GM19452 (cell line): ENCODE data around the gene HGF.

ENCODE experiments used
- ATAC-seq: cut with Tn5 transposase; IDR thresholded peaks from one replicate; pipeline ENCODE4 v1.9.1; 2021; ENCODE audit not compliant: unreplicated experiment

Gene HGF

DNA sequence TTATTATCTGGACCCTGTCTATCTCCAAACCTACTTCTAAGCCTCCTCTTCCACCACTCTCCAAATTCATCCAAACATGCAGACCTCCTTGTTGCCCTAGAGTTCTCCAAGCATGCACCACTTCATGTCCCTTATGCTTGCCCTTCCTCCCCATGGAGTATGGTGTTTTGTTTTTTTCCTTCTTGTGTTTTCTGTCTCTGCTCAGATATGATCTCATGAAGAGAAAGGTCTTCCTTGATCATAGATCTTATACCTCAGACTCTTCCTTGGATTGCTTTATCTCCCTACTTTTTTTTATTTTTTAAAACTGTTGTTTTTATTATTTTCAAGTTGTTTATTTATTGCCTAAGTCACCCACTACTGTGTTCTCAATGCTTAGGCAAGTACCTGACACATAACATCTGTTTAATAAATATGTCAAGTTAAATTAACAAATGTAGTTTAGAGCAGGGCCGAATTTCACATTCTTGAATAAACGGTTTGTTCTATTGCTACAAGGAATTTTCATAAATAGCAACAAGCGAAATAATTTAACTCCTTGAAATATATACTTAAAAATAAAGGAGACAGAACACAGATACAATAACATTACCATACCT lies 84.5 kb downstream of the HGF start:
- ATAC-seq: no peak

DNA sequence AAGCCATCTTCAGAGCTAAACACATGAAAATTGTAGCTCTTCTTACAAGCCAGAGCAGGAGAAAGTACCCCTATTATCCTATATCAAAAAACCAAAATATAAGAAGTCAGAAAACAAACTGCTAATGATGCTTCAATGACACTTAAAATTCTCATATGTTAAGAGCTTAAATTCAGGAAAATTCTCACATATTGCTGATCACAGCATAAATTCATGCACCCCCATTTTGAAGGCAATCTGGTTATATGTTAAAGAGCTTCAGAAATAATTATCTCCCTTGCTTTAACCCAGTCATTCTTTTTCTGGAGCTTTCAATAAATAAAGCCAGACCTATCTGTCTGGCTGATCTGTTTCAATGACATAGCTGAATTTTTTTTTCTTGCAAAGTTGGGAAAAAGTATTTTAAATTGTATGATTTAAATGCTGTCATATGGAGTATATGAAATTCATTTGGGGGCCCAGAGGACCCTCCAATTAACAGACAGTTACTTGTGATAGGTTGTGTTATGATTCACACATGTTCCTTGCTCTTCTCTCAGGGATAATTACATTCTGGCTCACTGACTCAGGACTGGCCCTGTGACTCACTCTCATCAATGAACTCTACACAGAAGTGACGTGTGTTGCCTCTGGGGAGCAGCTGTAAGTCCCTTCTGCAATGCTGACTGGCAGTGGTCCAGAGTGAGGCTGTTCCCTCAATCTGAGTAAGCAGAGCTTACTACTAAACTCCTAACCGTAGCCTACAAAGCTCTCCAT lies 85.2 kb downstream of the HGF start:
- ATAC-seq: no peak

DNA sequence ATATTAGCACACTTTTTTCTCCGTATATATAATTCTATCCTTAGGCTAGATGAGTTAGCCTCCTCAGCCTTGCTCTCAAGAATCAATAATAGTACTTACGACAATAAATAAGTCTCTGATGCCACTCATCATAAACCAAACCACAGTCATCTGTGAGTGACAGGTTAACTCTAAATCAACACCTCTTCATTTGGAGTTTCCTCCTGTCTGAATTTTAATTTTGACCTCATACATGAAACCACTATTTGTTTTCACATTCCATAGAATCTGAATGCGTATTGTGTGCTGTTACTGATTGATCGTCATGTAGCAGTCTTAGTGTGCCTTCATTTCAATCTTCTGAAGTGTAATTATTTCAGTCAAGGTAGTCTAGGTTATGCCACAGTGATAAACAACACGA lies 85.8 kb downstream of the HGF start:
- no peak for ATAC-seq

DNA sequence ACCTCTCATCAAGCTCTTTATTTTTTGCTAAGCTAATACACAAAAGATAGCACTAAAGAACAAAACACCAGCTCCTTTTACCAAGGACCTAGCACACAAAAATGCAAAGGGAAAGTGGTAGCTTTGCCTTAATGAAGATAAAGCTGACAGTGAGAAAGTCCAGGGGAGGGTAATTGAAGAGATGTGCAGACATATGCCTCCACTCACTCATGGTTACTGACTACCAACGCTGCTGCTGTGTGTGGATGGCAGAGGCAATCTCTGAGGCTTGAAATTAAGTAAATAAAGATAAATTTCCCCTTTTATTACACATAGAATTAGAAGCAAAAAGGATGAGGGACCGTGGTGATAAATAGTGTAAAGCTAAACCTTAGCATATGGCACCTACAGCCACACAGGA lies 87.0 kb downstream of the HGF start:
- no peak for ATAC-seq

DNA sequence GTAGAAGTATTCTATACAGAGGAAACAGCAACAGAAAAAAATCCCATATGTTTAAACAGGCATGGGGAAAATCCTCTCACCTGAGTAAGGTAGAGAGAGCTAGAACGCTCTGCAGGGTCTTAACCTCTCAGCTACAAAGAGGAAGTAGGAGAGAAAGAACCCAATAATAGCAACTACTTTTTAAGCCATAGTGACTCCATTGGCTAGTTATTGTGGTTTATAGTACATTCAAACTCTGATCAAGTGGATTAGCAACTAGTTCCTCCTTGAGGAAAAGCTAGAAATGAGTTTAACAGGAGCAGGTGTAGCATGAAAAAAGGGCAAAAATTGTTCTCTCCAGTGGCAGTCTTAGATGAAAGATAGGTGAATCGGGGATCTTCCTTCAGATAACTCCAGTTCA lies 89.7 kb downstream of the HGF start:
- no peak for ATAC-seq

DNA sequence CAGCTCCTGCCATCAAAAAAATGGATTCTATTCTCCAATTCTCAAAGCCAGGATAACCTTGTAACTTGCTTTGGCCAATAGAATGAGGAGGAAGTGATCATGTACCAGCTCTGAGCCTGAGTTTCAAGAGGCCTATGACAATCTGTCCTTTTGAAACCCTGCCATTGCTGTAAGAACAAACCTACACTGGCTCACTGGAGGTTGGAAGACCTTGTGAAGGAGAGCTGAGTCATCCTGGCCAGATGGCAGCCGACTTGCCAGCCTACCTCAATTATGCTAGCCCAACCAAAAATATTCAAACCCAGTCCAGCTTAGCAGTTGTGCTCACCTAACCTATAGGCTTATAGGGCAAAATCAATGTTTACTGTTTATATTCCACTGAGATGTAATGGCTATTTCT lies 93.0 kb downstream of the HGF start:
- no peak for ATAC-seq

DNA sequence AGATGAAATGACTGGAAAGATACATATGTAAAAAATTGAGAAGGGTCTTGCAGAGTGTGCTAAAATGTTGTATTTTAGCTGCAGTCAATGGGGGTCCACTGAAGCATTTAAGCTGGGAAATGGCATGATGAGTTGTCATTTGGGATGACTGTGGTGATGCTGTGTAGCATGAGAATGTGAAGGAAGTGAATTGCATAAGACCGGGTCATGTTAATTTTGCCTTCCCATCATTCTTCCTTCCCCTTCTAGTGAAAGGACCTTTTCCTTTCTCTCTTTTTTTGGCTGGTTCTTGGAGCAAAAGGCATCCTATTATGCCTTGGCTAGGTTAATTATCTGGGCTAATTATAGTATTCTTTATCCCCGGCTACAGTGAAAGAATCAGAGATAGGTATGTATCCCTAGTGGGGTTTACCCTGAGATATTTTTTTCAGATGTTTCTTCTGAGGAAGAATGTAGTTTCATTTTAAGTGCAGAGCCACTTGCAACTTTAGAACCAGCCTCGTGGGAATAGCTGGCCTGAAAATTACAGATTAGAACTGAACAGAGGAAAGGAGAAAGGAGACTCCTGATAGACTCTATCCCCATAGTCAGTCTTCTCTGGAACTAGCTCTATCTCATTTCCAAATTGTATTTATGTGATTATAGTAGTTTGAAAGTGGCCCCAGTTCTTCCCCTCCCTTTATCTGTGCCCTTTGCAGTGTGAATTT lies 93.6 kb downstream of the HGF start:
- no peak for ATAC-seq

DNA sequence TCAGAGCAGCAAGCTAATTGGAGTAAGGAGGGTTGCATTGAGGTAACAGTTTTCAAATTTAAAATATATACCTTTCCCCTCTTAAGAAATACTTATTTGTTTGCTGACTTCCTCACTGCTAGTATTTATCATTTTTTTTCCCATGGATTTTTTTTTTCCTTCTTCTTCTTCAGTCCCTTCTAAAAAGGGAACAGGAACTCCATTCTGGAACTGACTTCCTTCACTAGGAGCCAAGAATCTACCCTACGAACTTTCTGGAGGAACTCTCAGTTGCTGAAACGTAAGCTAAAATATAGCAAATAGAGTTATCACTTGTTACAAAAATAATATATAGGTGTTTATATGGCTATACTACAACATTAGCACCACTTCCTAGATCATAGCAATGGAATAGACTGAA lies 95.4 kb downstream of the HGF start:
- no peak for ATAC-seq

DNA sequence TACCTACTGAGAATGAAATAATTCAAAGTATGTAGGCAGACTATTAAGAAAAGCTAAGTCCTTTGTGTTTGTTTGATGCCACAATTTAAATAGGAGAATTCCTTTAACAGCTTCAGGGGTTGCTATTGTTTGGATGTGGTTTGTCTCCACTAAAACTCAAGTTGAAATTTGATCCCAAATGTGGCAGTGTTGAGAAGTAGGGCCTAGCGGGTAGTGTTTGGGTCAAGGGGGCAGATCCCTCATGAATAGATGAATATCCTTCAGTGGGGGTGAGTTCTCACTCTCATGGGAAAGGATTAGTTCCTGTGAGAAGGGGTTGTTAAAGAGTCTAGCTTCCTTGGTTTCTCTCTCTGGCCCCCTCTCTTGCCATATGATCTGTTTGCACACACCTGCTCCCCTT lies 97.0 kb downstream of the HGF start:
- ATAC-seq: no peak

DNA sequence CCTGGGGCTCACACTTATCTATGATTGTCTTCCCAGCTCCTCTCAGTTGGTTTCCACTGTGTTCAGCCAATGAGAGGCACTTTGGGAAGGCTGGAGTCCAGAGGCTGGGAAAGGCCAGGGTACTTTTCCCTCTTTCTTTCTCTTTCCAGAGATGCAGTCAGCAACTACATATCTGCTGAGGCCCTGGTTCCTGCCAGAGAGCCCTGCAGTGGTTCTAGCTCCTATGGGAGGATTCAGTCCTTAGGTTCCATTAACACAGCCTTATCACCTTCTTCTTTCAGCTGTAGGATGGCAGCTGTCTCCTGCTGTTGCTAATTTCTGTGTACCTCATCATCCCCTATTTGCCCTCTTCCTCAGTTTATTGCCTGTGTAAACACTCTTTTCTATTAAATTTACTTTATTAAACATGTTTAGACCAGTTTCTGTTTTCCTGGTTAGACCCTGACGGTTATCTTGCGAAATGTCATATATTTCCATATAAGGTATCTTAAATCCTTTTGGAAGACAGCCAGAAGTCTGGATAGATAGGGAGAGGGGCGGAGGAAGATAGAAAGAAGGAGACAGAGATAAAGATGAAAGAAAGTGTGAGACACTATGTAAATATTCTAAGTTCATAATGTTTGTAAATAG lies 100.3 kb downstream of the HGF start:
- ATAC-seq: no peak

DNA sequence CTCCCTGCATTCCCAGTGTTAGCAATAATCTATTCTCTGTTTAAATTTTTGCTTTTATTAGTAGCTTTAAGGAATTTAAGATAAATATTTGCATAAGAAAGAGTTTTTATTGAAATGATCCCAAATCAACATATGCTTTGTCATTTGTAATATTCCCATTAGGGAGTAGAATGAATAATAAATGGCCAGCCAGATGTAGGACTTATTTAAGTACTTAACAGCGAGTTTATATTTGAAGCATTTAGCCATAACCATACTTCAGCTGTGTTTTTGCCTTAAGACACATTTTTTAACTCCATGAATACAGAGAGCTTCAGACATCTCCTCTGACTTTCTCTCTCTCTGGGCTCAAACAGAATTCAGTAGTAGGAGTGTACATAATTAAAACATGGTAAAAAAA lies 103.6 kb downstream of the HGF start:
- no peak for ATAC-seq

DNA sequence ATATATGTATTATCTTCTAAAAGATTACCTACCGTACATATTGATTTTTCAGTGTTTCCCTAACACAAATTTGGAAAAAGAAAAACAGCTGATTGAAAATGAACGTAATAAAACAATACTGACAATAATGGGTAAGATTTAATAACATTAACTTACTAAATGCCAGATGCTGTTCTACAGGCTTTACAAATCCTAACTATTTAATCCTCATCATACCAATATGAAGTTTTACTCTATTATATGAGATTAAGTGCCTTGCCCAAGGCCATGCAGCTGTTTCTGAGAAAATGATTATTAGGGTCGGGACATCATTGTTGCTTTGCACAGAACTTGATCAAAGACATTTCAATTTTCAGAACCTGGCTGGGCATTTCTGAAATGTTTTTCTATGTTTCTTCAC lies 104.6 kb downstream of the HGF start:
- no peak for ATAC-seq

DNA sequence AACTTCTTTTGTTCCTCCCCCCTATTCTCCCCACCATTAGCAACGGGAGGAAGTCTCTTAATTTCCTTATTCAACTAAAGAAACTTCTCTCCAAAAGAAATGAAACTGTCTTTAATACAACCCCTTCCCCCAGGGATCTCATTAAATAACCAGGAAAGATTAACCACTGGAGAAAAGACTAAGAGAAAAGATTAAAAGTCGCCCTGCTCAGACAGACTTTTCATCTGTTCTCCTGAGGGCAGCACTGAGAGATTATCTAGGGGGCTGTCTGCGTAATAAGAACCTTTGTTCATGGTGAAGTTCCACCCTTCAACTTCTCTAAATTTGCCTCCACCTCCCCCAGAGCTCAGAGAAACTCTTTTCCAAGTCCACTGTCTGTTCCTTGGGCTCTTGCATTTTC lies 105.5 kb downstream of the HGF start:
- ATAC-seq: no peak

DNA sequence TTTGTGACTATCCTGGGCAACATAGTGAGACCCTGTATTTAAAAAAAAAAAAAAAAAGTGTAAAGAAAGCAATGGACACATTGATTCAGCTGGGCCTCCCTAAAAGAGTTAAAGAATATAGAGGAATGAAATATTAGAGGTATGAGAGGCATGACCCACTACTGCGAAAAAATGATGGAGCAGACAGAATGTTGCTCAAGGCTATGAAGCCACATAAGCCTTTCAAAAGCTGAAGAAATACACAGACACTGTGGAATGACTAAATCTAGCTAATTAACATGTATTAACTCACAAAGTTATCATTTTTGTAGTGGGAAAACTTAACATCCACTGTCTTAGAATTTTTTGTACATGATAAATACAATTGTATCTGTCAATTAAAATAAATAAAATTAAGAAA lies 107.3 kb downstream of the HGF start:
- no peak for ATAC-seq

DNA sequence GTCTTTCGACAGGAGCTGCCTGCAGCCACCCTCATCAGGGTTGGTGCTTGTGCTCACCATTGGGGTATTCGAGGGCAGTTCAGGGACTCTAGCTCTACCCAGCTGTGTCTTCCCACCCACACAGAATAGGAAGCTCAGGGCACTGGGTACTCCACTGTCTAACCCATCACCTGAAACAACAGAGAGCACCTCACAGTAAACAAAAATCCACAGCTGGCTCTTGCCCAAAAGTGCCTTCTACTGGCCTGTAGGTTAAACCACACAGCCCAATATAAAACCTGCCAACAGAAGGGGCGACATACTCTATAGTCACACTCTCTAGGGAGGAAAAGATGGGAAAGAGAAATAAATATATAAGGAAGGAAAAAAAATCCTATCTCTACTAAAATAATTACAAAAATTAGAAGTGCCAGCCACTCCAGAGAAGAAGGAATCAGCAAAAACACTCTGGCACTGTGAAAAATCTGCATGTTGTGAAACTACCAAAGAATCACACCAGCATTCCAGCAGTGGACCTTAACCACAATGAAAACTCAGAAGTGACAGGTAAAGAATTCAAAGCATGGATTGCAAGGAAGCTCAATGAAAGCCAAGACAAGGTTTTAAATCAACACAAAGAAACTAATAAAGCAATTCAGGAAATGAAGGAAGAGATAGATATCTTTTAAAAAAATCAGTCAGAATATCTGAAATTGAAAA lies 110.0 kb downstream of the HGF start:
- no peak for ATAC-seq

DNA sequence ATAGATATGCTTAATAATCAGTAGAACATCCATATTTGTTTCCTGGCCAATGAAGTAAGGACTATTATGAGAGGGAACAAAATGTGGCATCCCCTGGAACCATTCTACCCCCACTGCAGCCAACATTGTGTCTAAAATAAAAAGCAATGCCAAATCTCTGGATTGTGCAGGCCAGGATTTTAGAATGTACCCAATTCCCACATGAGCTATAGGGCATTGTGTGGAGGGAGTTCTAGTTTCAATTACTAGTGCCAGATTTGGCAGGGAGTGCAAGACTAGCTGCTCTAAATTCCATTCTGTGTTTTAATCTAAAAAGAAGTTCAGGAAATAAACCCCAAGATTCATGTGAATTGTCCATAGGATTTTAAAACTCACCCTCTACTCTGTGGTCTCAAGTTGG lies 112.3 kb downstream of the HGF start:
- no peak for ATAC-seq

DNA sequence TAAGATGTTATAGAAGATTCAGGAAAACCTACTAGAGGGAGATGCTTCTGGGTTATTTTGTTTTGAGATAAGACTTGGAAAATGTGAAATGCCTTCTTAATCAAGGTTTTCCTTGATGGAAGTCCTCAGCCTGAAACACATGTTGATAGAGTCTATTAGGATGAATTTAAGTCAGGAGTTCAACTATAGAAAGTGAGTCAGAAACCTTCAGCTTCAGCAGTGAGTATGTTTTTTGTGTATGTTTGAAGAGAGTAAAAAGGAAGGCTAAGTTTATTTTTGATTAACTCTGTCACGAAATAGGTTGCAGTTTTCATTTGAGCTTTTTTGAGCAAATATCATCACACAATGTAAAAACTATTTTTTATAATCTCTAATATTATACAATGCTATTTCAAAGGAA lies 114.6 kb downstream of the HGF start:
- ATAC-seq: no peak

DNA sequence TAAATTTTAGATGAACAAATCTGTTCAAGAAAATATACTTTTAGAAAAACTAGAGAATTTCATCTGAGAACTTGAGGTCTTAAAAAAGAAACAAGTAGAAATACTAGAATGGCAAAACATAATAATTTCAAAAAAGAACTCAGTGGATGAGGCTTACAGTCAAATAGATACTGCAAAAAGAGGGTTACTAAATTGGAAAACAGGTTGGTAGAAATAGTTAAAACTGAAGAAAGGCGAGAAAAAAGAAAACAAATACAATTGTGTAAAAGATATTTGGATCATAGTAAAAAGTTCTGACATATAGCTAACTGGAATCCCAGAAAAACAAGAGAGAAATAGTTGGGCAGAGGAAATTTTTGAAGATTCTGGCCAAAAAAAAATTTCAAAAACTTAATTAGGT lies 117.6 kb downstream of the HGF start:
- no peak for ATAC-seq
